ENCODE measurements around the gene GALM.

- TF ChIP-seq POLR2A (IDR thresholded peaks at IDR 0.05), result no peak
- TF ChIP-seq, protein P1, sequence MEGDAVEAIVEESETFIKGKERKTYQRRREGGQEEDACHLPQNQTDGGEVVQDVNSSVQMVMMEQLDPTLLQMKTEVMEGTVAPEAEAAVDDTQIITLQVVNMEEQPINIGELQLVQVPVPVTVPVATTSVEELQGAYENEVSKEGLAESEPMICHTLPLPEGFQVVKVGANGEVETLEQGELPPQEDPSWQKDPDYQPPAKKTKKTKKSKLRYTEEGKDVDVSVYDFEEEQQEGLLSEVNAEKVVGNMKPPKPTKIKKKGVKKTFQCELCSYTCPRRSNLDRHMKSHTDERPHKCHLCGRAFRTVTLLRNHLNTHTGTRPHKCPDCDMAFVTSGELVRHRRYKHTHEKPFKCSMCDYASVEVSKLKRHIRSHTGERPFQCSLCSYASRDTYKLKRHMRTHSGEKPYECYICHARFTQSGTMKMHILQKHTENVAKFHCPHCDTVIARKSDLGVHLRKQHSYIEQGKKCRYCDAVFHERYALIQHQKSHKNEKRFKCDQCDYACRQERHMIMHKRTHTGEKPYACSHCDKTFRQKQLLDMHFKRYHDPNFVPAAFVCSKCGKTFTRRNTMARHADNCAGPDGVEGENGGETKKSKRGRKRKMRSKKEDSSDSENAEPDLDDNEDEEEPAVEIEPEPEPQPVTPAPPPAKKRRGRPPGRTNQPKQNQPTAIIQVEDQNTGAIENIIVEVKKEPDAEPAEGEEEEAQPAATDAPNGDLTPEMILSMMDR (IDR thresholded peaks at IDR 0.05), result no peak
- TF ChIP-seq EP300 (IDR thresholded peaks at IDR 0.05), result no peak
These were observed 77.9 kb downstream of the GALM start for GRCh38 chr2:38743672-38744398.
